Measurements from ENCODE around the gene BAZ1A. TPM values are rescaled to one million over a fixed set of nuclear protein-coding genes. Genes with fewer than 3 reads are reported as not detected.

BAZ1A gene
- total RNA-seq = 10 to 100 TPM; 44.5 to 47.5 TPM
- polyA plus RNA-seq = 10 to 100 TPM in 1 of 3 donors, 1 to 10 TPM in 2; 8.5 to 10.7 (median 9.1) TPM
- 159 to 353 (median 197) reads per million in 6 experiments for total RNA-seq

- POLR2A ChIA-PET = interaction anchor here (0.6 to 4.0 kb wide), 13 partner anchors 9 to 171 kb away, joined by 3 to 82 read pairs (median 4); partner anchors contain the start of genes FAM177A1 and SRP54
- H3K9me3 Mint-ChIP-seq = peaks cover 0 to 2% (median 0%) of the 10 kb centered on the region in 9 donors
- DNase-seq (peak in 9 of 10 donors; percentile 2 to 68 (median 28)), ATAC-seq (peak in 1 of 2 donors; percentile 18)
- H3K4me3 Mint-ChIP-seq = peak within 1 kb of the TSS; percentile 98 to 100 (median 100)
- H3K27ac Mint-ChIP-seq = peak within 1 kb of the TSS; percentile 96 to 100 (median 99)
- peaks cover 16 to 41% (median 30%) of the 10 kb centered on the region in 4 donors for H3K4me1 Mint-ChIP-seq
- H3K27me3 Mint-ChIP-seq = no peaks in the 10 kb centered on the region
- peaks cover 0 to 10% (median 0%) of the 10 kb centered on the region in 3 donors for H3K36me3 Mint-ChIP-seq
Measured at GRCh38 chr14:34875031-34875922, at the start of gene BAZ1A. BAZ1A (minus strand) TSS chr14:34875360; CDS start chr14:34874604, 756 bp downstream.

GRCh38 chr14:34920339-34920738, 45.2 kb upstream of the BAZ1A start:
- Mint-ChIP-seq H3K4me1 (peaks cover 0 to 2% (median under 1%) of the 10 kb centered on the region in 4 donors), H3K9me3 (no peaks in the 10 kb centered on the region), H3K4me3 (no peak overlapping the region), H3K27me3 (no peaks in the 10 kb centered on the region), H3K27ac (peak overlapping the region in 1 of 10 donors; percentile 16), H3K36me3 (peaks cover 0 to 19% (median 6%) of the 10 kb centered on the region in 3 donors)
- POLR2A ChIA-PET = no interaction called here
- DNase-seq (no peak), ATAC-seq (no peak)

- Mint-ChIP-seq H3K36me3 (peaks cover 0 to 5% (median 0%) of the 10 kb centered on the region in 3 donors), H3K27ac (no peak overlapping the region), H3K4me3 (no peak overlapping the region), H3K9me3 (no peaks in the 10 kb centered on the region), H3K4me1 (peaks cover 0 to 3% (median 0%) of the 10 kb centered on the region in 4 donors), H3K27me3 (no peaks in the 10 kb centered on the region)
- no peak for ATAC-seq
- POLR2A ChIA-PET = interaction anchor here (0.6 kb wide), 2 partner anchors 32 to 60 kb away, joined by 3 to 4 read pairs; no protein-coding TSS in a partner anchor
- no peak for DNase-seq
Measured at GRCh38 chr14:34913619-34914018, 38.5 kb upstream of the BAZ1A start.

GRCh38 chr14:34912966-34913365, 37.8 kb upstream of the BAZ1A start:
- H3K27me3 Mint-ChIP-seq = no peaks in the 10 kb centered on the region
- H3K27ac Mint-ChIP-seq = peak overlapping the region in 3 of 10 donors; percentile 54 to 68 (median 56)
- no peak for ATAC-seq
- no peaks in the 10 kb centered on the region for H3K9me3 Mint-ChIP-seq
- DNase-seq = no peak
- H3K4me3 Mint-ChIP-seq = no peak overlapping the region
- H3K4me1 Mint-ChIP-seq = peaks cover 0 to 3% (median 0%) of the 10 kb centered on the region in 4 donors
- peaks cover 0 to 5% (median 0%) of the 10 kb centered on the region in 3 donors for H3K36me3 Mint-ChIP-seq
- POLR2A ChIA-PET = interaction anchor here (0.5 to 0.6 kb wide), 3 partner anchors 8 to 61 kb away, joined by 3 to 4 read pairs (median 3); no protein-coding TSS in a partner anchor

- ATAC-seq = no peak
Measured at GRCh38 chr14:34912182-34912581, 37.0 kb upstream of the BAZ1A start.

GRCh38 chr14:34911209-34912150, 36.3 kb upstream of the BAZ1A start:
- no peaks in the 10 kb centered on the region for H3K9me3 Mint-ChIP-seq
- ATAC-seq = no peak
- peaks cover 0 to 3% (median 0%) of the 10 kb centered on the region in 4 donors for H3K4me1 Mint-ChIP-seq
- DNase-seq = no peak
- POLR2A ChIA-PET = interaction anchor here (0.6 to 0.8 kb wide), 3 partner anchors 19 to 150 kb away, joined by 3 read pairs; no protein-coding TSS in a partner anchor
- H3K27me3 Mint-ChIP-seq = no peaks in the 10 kb centered on the region
- H3K4me3 Mint-ChIP-seq = no peak overlapping the region
- peak overlapping the region in 5 of 10 donors; percentile 7 to 32 (median 16) for H3K27ac Mint-ChIP-seq
- H3K36me3 Mint-ChIP-seq = peaks cover 0 to 5% (median 0%) of the 10 kb centered on the region in 3 donors

More at GRCh38 chr14:34912182-34912581, 37.0 kb upstream of the BAZ1A start:
- no peak for DNase-seq
- Mint-ChIP-seq H3K27me3 (no peaks in the 10 kb centered on the region), H3K4me3 (no peak overlapping the region), H3K9me3 (no peaks in the 10 kb centered on the region), H3K36me3 (peaks cover 0 to 5% (median 0%) of the 10 kb centered on the region in 3 donors), H3K4me1 (peaks cover 0 to 3% (median 0%) of the 10 kb centered on the region in 4 donors), H3K27ac (peak overlapping the region in 4 of 10 donors; percentile 16 to 53 (median 31))
- POLR2A ChIA-PET = interaction anchor here (0.6 to 0.7 kb wide), 2 partner anchors 39 to 150 kb away, joined by 3 read pairs; no protein-coding TSS in a partner anchor

- no peaks in the 10 kb centered on the region for H3K36me3 Mint-ChIP-seq
- ATAC-seq (no peak), DNase-seq (no peak)
- no peaks in the 10 kb centered on the region for H3K4me1 Mint-ChIP-seq
- no peaks in the 10 kb centered on the region for H3K27me3 Mint-ChIP-seq
- POLR2A ChIA-PET = no interaction called here
- H3K4me3 Mint-ChIP-seq = no peak overlapping the region
- H3K9me3 Mint-ChIP-seq = no peaks in the 10 kb centered on the region
- H3K27ac Mint-ChIP-seq = peak overlapping the region in 4 of 10 donors; percentile 22 to 87 (median 53)
Measured at GRCh38 chr14:34906287-34906686, 31.1 kb upstream of the BAZ1A start.

GRCh38 chr14:34895277-34895676, 20.1 kb upstream of the BAZ1A start:
- H3K4me1 Mint-ChIP-seq = peaks cover 2 to 6% (median 5%) of the 10 kb centered on the region in 4 donors
- no peaks in the 10 kb centered on the region for H3K27me3 Mint-ChIP-seq
- no peaks in the 10 kb centered on the region for H3K36me3 Mint-ChIP-seq
- H3K9me3 Mint-ChIP-seq = no peaks in the 10 kb centered on the region
- DNase-seq (no peak), ATAC-seq (no peak)
- H3K4me3 Mint-ChIP-seq = no peak overlapping the region
- POLR2A ChIA-PET = no interaction called here
- H3K27ac Mint-ChIP-seq = no peak overlapping the region

GRCh38 chr14:34890937-34891336, 15.8 kb upstream of the BAZ1A start:
- Mint-ChIP-seq H3K4me1 (peaks cover 2 to 6% (median 5%) of the 10 kb centered on the region in 4 donors), H3K4me3 (no peak overlapping the region), H3K9me3 (no peaks in the 10 kb centered on the region), H3K36me3 (no peaks in the 10 kb centered on the region), H3K27me3 (no peaks in the 10 kb centered on the region), H3K27ac (peak overlapping the region in 1 of 10 donors; percentile 34)
- DNase-seq = no peak
- no peak for ATAC-seq
- POLR2A ChIA-PET = interaction anchor here (0.6 kb wide), 1 partner anchor 31 kb away, joined by 3 read pairs; no protein-coding TSS in a partner anchor

- no peak for ATAC-seq
- no peak for DNase-seq
- no peaks in the 10 kb centered on the region for H3K36me3 Mint-ChIP-seq
- POLR2A ChIA-PET = no interaction called here
- no peaks in the 10 kb centered on the region for H3K27me3 Mint-ChIP-seq
- no peaks in the 10 kb centered on the region for H3K9me3 Mint-ChIP-seq
- H3K4me3 Mint-ChIP-seq = no peak overlapping the region
- H3K4me1 Mint-ChIP-seq = peaks cover 2 to 6% (median 5%) of the 10 kb centered on the region in 4 donors
- H3K27ac Mint-ChIP-seq = no peak overlapping the region
Measured at GRCh38 chr14:34888186-34888585, 13.0 kb upstream of the BAZ1A start.

GRCh38 chr14:34883954-34884353, 8.8 kb upstream of the BAZ1A start:
- Mint-ChIP-seq H3K4me3 (no peak overlapping the region), H3K27me3 (no peaks in the 10 kb centered on the region), H3K4me1 (no peaks in the 10 kb centered on the region), H3K27ac (no peak overlapping the region), H3K9me3 (no peaks in the 10 kb centered on the region), H3K36me3 (no peaks in the 10 kb centered on the region)
- POLR2A ChIA-PET = no interaction called here
- no peak for ATAC-seq
- DNase-seq = no peak
